Aorta (tissue), 5 donors: ENCODE measurements around the gene NCOR1. TPM values are rescaled to one million over a fixed set of nuclear protein-coding genes. Genes with fewer than 3 reads are reported as not detected.
"Not testable (repeated sequence)": the region's sequence is repeated elsewhere in the genome, so short reads cannot be mapped to it uniquely, and the experiment has no call there.

Experiments used
- ATAC-seq: fragments of 200-7000 bp; cut with Tn5 transposase; one replicate; pipeline ENCODE4 v1.9.1; 2022; ENCODE audit warnings: moderate library complexity; ENCODE audit not compliant: low FRiP score
- DNase-seq, 2 donors: peaks; one replicate each; pipeline ENCODE4 v3.0.0-alpha.2; 2020
- H3K27ac ChIP-seq, 2 donors: one replicate each; pipeline ENCODE4 v1.5.1; 2013; ENCODE audit warnings: low read length in 2 of 2, mild to moderate bottlenecking in 2 of 2, moderate library complexity in 2 of 2, control low read depth in 1 of 2, inconsistent platforms in 1 of 2, low read depth in 1 of 2
- H3K27me3 ChIP-seq, 2 donors: one replicate each; pipeline ENCODE4 v1.6.1; 2013; ENCODE audit warnings: control low read depth in 1 of 2, low read length in 1 of 2, mild to moderate bottlenecking in 1 of 2, moderate library complexity in 1 of 2; ENCODE audit not compliant: insufficient read depth in 2 of 2, control insufficient read depth in 1 of 2
- H3K36me3 ChIP-seq, 2 donors: one replicate each; pipeline ENCODE4 v1.6.1; 2013; ENCODE audit warnings: control low read depth in 1 of 2, low read length in 1 of 2, mild to moderate bottlenecking in 1 of 2; ENCODE audit not compliant: insufficient read depth in 2 of 2, control insufficient read depth in 1 of 2
- H3K4me1 ChIP-seq, 2 donors: one replicate each; pipeline ENCODE4 v1.6.1; 2013; ENCODE audit warnings: low read length in 2 of 2, control low read depth in 1 of 2, mild to moderate bottlenecking in 1 of 2, moderate library complexity in 1 of 2; ENCODE audit not compliant: insufficient read depth in 2 of 2, control insufficient read depth in 1 of 2
- H3K4me3 ChIP-seq, 2 donors: one replicate each; pipeline ENCODE4 v1.5.1; 2013; ENCODE audit warnings: low read length in 2 of 2, control low read depth in 1 of 2, mild to moderate bottlenecking in 1 of 2
- H3K9me3 ChIP-seq: one replicate; pipeline ENCODE4 v1.6.1; 2013; ENCODE audit warnings: mild to moderate bottlenecking, low read length; ENCODE audit not compliant: control insufficient read depth
- whole genome bisulfite sequencing, 2 donors: extraction: QIAGEN DNeasy Blood & Tissue Kit; methylation state at CpG; one replicate each; pipeline ENCODE4 v1.1.7; 2013; 5-methylcytosine and 5-hydroxymethylcytosine counted together
- intact Hi-C, 2 donors: fragments of 100-400 bp; cut with DNase I; formaldehyde crosslinking; loops; one replicate each; pipeline versions ENCODE4 v1.14.2 to v1.15.0; 2022
- polyA plus RNA-seq, 2 donors: library from polyadenylated mRNA; stranded (reverse); fragments of 200-250 nt; gene quantifications; one replicate each; pipeline ENCODE4 v1.2.3, GENCODE V29; 2013
- total RNA-seq, 2 donors: library from RNA; stranded (reverse); fragmentation: NEBNext Ultra II Directional; extraction: Animal tissue kit (Norgen Biotek cat#: 25700); gene quantifications; one replicate each; pipeline ENCODE4 v1.2.1, GENCODE V29; 2021
- donor health status: healthy with polysubstance abuse.
- donor health status: Bipolar disorder and iron deficiency.
- donor health status: DM: no; HTN: no; CAD: no.
- donor health status: DM: no; HTN: no; CAD: no.
- donor health status: DM: yes; HTN: yes; CAD: no.

NCOR1 gene
- total and polyA plus RNA-seq, 4 donors: 134 to 323 (median 146) TPM

- whole genome bisulfite sequencing, 2 donors: 74 to 86% methylated on average over 4 of the region's 4 CpGs
- H3K9me3 ChIP-seq, H3K36me3 ChIP-seq, H3K4me1 ChIP-seq, H3K4me3 ChIP-seq, ATAC-seq, DNase-seq, H3K27me3 ChIP-seq, H3K27ac ChIP-seq, intact Hi-C loops: not testable (repeated sequence)
Measured at GRCh38 chr17:16055139-16055538, 160.2 kb downstream of the NCOR1 start.

GRCh38 chr17:16052486-16052885 lies 162.8 kb downstream of the NCOR1 start:
- H3K4me3 ChIP-seq: no peak overlapping the region
- intact Hi-C loops: no loop called here
- H3K9me3 ChIP-seq: no peaks in the 10 kb centered on the region
- WGBS, 2 donors: 87 to 94% methylated on average over 1 of the region's 1 CpG
- H3K27me3 ChIP-seq: no peaks in the 10 kb centered on the region
- no peak overlapping the region for H3K27ac ChIP-seq
- no peak for DNase-seq
- H3K36me3 ChIP-seq: peaks cover 5 to 6% of the 10 kb centered on the region in 2 donors
- ATAC-seq: no peak
- no peaks in the 10 kb centered on the region for H3K4me1 ChIP-seq

GRCh38 chr17:16050844-16051243 lies 164.5 kb downstream of the NCOR1 start:
- H3K9me3 ChIP-seq: no peaks in the 10 kb centered on the region
- H3K4me3 ChIP-seq: no peak overlapping the region
- 95 to 98% methylated on average over 6 of the region's 6 CpGs for WGBS, 2 donors

GRCh38 chr17:16048811-16049449 lies 166.4 kb downstream of the NCOR1 start:
- DNase-seq: no peak
- Histone ChIP-seq H3K27ac (no peak overlapping the region), H3K4me3 (no peak overlapping the region), H3K27me3 (no peaks in the 10 kb centered on the region), H3K4me1 (no peaks in the 10 kb centered on the region), H3K36me3 (peaks cover 7 to 11% of the 10 kb centered on the region in 2 donors), H3K9me3 (no peaks in the 10 kb centered on the region)
- 83 to 90% methylated on average over 14 of the region's 14 CpGs for WGBS, 2 donors
- intact Hi-C loops: no loop called here
- no peak for ATAC-seq

More at GRCh38 chr17:16050844-16051243, 164.5 kb downstream of the NCOR1 start:
- H3K27me3 ChIP-seq: no peaks in the 10 kb centered on the region
- no peak for ATAC-seq
- no peaks in the 10 kb centered on the region for H3K4me1 ChIP-seq
- no peak for DNase-seq
- no peak overlapping the region for H3K27ac ChIP-seq
- intact Hi-C loops: no loop called here
- peaks cover 6 to 12% of the 10 kb centered on the region in 2 donors for H3K36me3 ChIP-seq

- Histone ChIP-seq H3K4me3 (no peak overlapping the region), H3K27ac (no peak overlapping the region), H3K36me3 (peaks cover 14% of the 10 kb centered on the region in 2 donors), H3K27me3 (no peaks in the 10 kb centered on the region), H3K9me3 (no peaks in the 10 kb centered on the region), H3K4me1 (no peaks in the 10 kb centered on the region)
- no peak for ATAC-seq
- 92 to 96% methylated on average over 3 of the region's 3 CpGs for WGBS, 2 donors
- intact Hi-C loops: no loop called here
- no peak for DNase-seq
Measured at GRCh38 chr17:16046966-16047365, 168.4 kb downstream of the NCOR1 start.

- Histone ChIP-seq H3K36me3 (peaks cover 14% of the 10 kb centered on the region in 2 donors), H3K9me3 (no peaks in the 10 kb centered on the region), H3K4me1 (no peaks in the 10 kb centered on the region), H3K27me3 (no peaks in the 10 kb centered on the region), H3K27ac (no peak overlapping the region), H3K4me3 (no peak overlapping the region)
- intact Hi-C loops: no loop called here
- DNase-seq: no peak
- no peak for ATAC-seq
- 81 to 83% methylated on average over 10 of the region's 10 CpGs for WGBS, 2 donors
Measured at GRCh38 chr17:16044487-16044886, 170.8 kb downstream of the NCOR1 start.

GRCh38 chr17:16040710-16041251 lies 174.6 kb downstream of the NCOR1 start:
- no peaks in the 10 kb centered on the region for H3K27me3 ChIP-seq
- H3K4me3 ChIP-seq: no peak overlapping the region
- no peaks in the 10 kb centered on the region for H3K9me3 ChIP-seq
- intact Hi-C loops: no loop called here
- H3K36me3 ChIP-seq: peaks cover 13 to 15% of the 10 kb centered on the region in 2 donors
- H3K27ac ChIP-seq: no peak overlapping the region
- DNase-seq: peak in 1 of 2 donors; percentile 52
- ATAC-seq: no peak
- WGBS, 2 donors: 52 to 55% methylated on average over 4 of the region's 4 CpGs
- H3K4me1 ChIP-seq: no peaks in the 10 kb centered on the region

- ATAC-seq: no peak
- H3K4me3 ChIP-seq: no peak overlapping the region
Measured at GRCh38 chr17:16037636-16038035, 177.7 kb downstream of the NCOR1 start.

GRCh38 chr17:16036261-16036660 lies 179.1 kb downstream of the NCOR1 start:
- intact Hi-C loops: no loop called here
- Histone ChIP-seq H3K4me1 (no peaks in the 10 kb centered on the region), H3K27me3 (no peaks in the 10 kb centered on the region), H3K36me3 (peaks cover 10 to 11% of the 10 kb centered on the region in 2 donors), H3K27ac (no peak overlapping the region), H3K9me3 (no peaks in the 10 kb centered on the region), H3K4me3 (no peak overlapping the region)
- 81 to 93% methylated on average over 2 of the region's 2 CpGs for WGBS, 2 donors
- no peak for DNase-seq
- ATAC-seq: no peak

More at GRCh38 chr17:16037636-16038035, 177.7 kb downstream of the NCOR1 start:
- Histone ChIP-seq H3K27ac (no peak overlapping the region), H3K27me3 (no peaks in the 10 kb centered on the region), H3K36me3 (peaks cover 9 to 11% of the 10 kb centered on the region in 2 donors), H3K9me3 (no peaks in the 10 kb centered on the region), H3K4me1 (no peaks in the 10 kb centered on the region)
- no peak for DNase-seq
- intact Hi-C loops: no loop called here
